DMS79 treated with DMSO at 0.1 percent for 48 hours (cell line): ENCODE measurements around the gene CPEB4.

Experiments used
- DNase-seq: peaks from one replicate; lab custom pipeline; 2025; lab: John Stamatoyannopoulos, UW

Gene CPEB4

GRCh38 chr5:173887610-173888472, at the start of gene CPEB4:
Gene CPEB4, plus strand, starts transcription at chr5:173888349. Its CDS starts 1,385 bp downstream, at chr5:173889734.
- DNase-seq: peak; percentile 88

GRCh38 chr5:173839117-173839713, 48.9 kb upstream of the CPEB4 start:
- DNase-seq: no peak

- DNase-seq: no peak
Measured at GRCh38 chr5:173840111-173840983, 47.8 kb upstream of the CPEB4 start.

- no peak for DNase-seq
Measured at GRCh38 chr5:173841710-173842109, 46.4 kb upstream of the CPEB4 start.

- DNase-seq: no peak
Measured at GRCh38 chr5:173843794-173844193, 44.4 kb upstream of the CPEB4 start.

GRCh38 chr5:173845321-173845720, 42.8 kb upstream of the CPEB4 start:
- no peak for DNase-seq

- DNase-seq: no peak
Measured at GRCh38 chr5:173846929-173847501, 41.1 kb upstream of the CPEB4 start.

GRCh38 chr5:173848986-173849596, 39.1 kb upstream of the CPEB4 start:
- DNase-seq: no peak

GRCh38 chr5:173849908-173850307, 38.2 kb upstream of the CPEB4 start:
- DNase-seq: no peak

GRCh38 chr5:173850659-173851058, 37.5 kb upstream of the CPEB4 start:
- DNase-seq: no peak

- DNase-seq: no peak
Measured at GRCh38 chr5:173851595-173852243, 36.4 kb upstream of the CPEB4 start.

- no peak for DNase-seq
Measured at GRCh38 chr5:173852790-173853359, 35.3 kb upstream of the CPEB4 start.

- DNase-seq: no peak
Measured at GRCh38 chr5:173853370-173854131, 34.6 kb upstream of the CPEB4 start.

- DNase-seq: no peak
Measured at GRCh38 chr5:173855162-173855994, 32.8 kb upstream of the CPEB4 start.

GRCh38 chr5:173855995-173856656, 32.0 kb upstream of the CPEB4 start:
- DNase-seq: no peak

- DNase-seq: no peak
Measured at GRCh38 chr5:173857234-173857633, 30.9 kb upstream of the CPEB4 start.

- DNase-seq: no peak
Measured at GRCh38 chr5:173858021-173858669, 30.0 kb upstream of the CPEB4 start.
